AG04449 (cell line): ENCODE measurements around the gene PTPRG.
A peak's percentile ranks its signal among the peaks of the same experiment; 100 is the strongest.

Experiments used
- CTCF ChIA-PET: fragments of 350-600 bp; formaldehyde crosslinking; extraction: SDS; loops from one replicate; lab custom pipeline; 2021; ENCODE audit warnings: antibody characterized with exemption; lab: Yijun Ruan, JAX
- POLR2A ChIA-PET: fragments of 400-600, 350-600 bp; formaldehyde crosslinking; extraction: SDS; loops from one replicate; lab custom pipeline; 2020; ENCODE audit warnings: antibody characterized with exemption, inconsistent platforms; lab: Yijun Ruan, JAX
- DNase-seq: peaks from one replicate; pipeline ENCODE4 v3.0.0-alpha.2; 2010; ENCODE audit warnings: low read depth, low spot score
- H3K4me3 ChIP-seq: 2 replicates; pipeline ENCODE4 v1.5.1; 2011; ENCODE audit warnings: low read depth, mild to moderate bottlenecking, control low read depth, low read length
- TF ChIP-seq, protein P1 (sequence below): IDR thresholded peaks from one replicate; pipeline ENCODE4 v1.5.1; 2011; ENCODE audit warnings: mild to moderate bottlenecking, moderate library complexity, low read length, control low read depth, inconsistent platforms; ENCODE audit not compliant: insufficient read depth; ENCODE audit errors: missing control alignments

The PTPRG gene

DNA sequence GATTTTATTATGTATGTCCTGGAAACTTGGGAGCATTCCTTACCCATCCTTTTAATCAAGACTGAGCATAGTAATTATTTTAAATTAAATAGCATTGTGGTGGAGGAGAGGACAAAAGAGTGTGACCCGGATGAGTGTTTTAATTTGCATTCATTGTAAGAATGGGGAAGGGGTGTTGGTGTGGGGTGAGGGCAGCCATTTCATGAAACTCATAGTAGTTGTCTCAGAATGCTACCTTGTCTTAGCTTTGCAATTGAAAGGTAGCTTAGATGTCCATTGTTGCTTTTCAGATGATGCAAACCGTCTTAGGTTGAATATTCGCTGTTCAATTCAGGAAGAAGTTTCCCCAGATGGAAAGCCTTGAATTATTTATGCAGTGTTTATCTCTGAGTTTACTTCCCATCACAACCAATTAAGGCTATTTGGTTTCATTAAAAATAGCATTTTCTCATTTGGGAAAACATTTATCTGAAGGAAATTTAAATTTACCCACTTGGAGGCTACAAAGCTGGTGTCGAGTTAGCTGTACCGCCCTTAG, 483.6 kb downstream of the PTPRG start:
- TF ChIP-seq, protein P1, sequence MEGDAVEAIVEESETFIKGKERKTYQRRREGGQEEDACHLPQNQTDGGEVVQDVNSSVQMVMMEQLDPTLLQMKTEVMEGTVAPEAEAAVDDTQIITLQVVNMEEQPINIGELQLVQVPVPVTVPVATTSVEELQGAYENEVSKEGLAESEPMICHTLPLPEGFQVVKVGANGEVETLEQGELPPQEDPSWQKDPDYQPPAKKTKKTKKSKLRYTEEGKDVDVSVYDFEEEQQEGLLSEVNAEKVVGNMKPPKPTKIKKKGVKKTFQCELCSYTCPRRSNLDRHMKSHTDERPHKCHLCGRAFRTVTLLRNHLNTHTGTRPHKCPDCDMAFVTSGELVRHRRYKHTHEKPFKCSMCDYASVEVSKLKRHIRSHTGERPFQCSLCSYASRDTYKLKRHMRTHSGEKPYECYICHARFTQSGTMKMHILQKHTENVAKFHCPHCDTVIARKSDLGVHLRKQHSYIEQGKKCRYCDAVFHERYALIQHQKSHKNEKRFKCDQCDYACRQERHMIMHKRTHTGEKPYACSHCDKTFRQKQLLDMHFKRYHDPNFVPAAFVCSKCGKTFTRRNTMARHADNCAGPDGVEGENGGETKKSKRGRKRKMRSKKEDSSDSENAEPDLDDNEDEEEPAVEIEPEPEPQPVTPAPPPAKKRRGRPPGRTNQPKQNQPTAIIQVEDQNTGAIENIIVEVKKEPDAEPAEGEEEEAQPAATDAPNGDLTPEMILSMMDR, result no peak
- no peak for DNase-seq
- ChIA-PET POLR2A (no interaction called here), CTCF (no interaction called here)
- H3K4me3 ChIP-seq, result no peak overlapping the region

DNA sequence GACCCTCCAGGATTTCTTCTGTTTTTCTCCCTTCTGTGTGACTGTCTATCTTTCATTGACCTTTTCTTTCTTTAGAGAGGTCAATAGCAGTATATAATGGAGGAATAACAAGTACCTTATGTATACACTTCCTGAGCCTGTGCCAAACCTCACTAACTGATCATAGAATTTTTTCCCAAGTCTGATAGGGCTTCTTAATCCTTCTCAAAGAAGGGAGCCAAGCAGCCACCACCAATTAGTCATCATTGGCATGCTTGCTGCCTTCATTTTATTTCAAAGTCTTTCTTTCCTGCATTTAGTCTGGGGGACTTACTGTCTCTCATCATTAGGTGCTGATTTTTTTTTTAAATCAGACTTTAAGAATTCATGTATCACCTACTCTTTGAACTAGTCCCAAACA, 485.0 kb downstream of the PTPRG start:
- no peak for DNase-seq
- ChIA-PET POLR2A (no interaction called here), CTCF (interaction anchor here (1.4 kb wide), 1 partner anchor 85 kb away, joined by 3 read pairs; no protein-coding TSS in a partner anchor)
- TF ChIP-seq, protein P1, result no peak
- H3K4me3 ChIP-seq, result no peak overlapping the region

DNA sequence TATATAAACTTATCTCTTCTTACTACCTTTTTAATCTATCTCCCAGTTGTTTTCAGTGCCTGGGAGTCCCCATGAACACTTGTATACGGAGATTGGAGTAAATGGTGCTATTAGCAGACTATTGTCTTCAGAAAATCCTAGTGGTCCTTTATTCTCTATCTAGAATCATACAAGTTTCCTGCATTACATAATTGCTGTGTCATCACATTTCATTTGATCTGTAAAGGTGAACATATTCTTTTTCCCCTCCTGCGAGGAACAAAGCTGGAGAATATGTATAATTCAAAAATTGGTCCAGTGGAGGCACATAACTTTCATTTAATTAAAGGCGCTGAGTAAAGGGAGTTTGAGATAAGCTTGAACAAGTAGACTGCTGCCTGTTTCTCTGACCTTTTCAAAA, 487.2 kb downstream of the PTPRG start:
- no peak overlapping the region for H3K4me3 ChIP-seq
- POLR2A ChIA-PET, result no interaction called here
- DNase-seq, result no peak
- TF ChIP-seq, protein P1, result no peak
- CTCF ChIA-PET, result no interaction called here

DNA sequence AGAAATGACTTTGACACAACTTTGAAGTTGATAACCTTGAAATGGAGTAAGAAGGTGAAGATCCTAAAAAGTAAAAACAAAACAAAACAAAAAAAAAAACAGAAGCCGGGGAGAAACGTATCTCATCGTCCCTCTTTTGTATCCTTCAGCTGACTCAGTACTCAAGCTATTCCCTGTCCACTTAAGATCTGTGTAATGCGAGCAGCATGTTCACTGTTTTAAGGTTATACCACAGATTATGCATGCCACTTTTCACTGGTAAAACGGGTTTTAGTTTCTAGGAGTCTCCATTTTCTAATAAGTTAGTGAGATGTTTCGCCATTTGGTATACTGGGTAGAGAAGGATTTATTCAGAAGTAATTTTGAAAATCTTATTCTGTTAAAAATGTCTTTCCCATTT, 487.7 kb downstream of the PTPRG start:
- ChIA-PET CTCF (interaction anchor here (1.7 kb wide), 1 partner anchor 17 kb away, joined by 7 read pairs; no protein-coding TSS in a partner anchor), POLR2A (no interaction called here)
- H3K4me3 ChIP-seq, result no peak overlapping the region
- no peak for DNase-seq
- TF ChIP-seq, protein P1, result no peak

DNA sequence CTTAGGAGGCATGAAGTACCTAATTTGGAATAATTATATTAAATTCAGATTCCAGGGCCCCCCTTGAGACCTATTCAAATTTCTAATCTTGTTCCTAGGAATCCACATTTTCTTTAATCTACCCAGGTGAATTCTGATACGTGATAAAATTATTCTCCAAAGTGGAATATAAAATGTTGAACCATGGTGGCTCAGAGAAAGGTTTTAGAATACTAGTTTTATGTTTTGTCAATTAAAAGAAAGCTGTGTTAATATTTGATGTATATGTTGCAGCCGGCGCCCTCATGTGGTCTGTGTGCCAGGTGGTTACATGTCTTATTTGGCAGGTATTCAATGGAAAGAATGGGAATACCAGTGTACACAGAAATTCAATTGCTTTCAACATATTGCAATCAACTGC, 490.1 kb downstream of the PTPRG start:
- ChIA-PET CTCF (interaction anchor here (0.8 to 2.1 kb wide), 6 partner anchors 13 to 193 kb away, joined by 3 to 8 read pairs (median 4); no protein-coding TSS in a partner anchor), POLR2A (no interaction called here)
- H3K4me3 ChIP-seq, result no peak overlapping the region
- no peak for DNase-seq
- TF ChIP-seq, protein P1, result peak; percentile 10

DNA sequence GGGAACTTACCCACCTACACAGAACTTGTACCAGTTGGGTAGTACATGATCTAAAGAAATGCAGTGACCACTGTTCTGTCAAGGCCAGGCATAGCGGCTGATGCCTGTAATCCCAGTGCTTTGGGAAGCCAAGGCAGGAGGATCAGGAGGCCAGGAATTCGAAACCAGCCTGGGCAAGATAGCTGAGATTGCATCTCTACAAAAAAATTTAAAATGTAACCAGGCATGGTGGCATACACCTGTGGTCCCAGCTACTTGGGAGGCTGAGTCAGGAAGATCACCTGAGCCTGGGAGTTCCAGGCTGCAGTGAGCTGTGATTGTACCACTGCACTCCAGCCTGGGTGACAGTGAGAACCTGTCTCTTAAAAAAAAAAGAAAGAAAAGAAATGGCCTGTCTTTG, 491.0 kb downstream of the PTPRG start:
- no peak overlapping the region for H3K4me3 ChIP-seq
- DNase-seq, result no peak
- ChIA-PET POLR2A (no interaction called here), CTCF (interaction anchor here (0.8 to 2.1 kb wide), 5 partner anchors 12 to 192 kb away, joined by 3 to 4 read pairs (median 3); no protein-coding TSS in a partner anchor)
- TF ChIP-seq, protein P1, result no peak
